GM18909 (cell line): ENCODE results near the gene PNMT.

Experiments used
- ATAC-seq: cut with Tn5 transposase; IDR thresholded peaks from one replicate; pipeline ENCODE4 v1.9.1; 2021; ENCODE audit warnings: mild to moderate bottlenecking; ENCODE audit not compliant: unreplicated experiment, poor library complexity

PNMT gene

GRCh38 chr17:39632153-39632941 is 35.9 kb upstream of the PNMT start:
- ATAC-seq = no peak

- ATAC-seq = no peak
Measured at GRCh38 chr17:39633570-39634183, 34.6 kb upstream of the PNMT start.

DNA sequence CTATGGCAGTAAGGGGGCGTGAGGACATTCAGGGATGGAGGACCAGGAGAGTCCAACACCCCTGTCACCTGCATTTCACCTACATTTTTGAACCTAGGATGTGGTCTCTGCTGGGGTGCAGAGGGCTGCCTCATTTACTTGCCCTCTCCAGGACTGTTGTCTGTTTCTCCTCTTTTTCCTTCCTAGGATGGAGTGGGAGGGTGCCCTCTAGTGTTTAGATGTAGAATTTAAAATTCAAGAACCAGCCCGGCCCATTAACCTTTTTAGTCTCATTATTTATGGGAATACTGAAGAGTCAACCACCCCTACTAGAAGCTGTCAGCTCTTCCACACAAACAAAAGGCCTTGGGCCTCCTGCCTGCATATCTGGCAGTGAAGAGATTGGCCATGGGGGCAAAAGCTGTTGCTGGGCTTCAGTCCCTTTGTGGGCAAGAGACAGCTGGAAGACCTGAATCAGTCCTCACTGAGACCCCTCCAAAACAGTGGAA is 33.8 kb upstream of the PNMT start:
- no peak for ATAC-seq

- ATAC-seq = no peak
Measured at GRCh38 chr17:39635614-39636176, 32.6 kb upstream of the PNMT start.

- ATAC-seq = no peak
Measured at GRCh38 chr17:39636587-39636926, 31.7 kb upstream of the PNMT start.

DNA sequence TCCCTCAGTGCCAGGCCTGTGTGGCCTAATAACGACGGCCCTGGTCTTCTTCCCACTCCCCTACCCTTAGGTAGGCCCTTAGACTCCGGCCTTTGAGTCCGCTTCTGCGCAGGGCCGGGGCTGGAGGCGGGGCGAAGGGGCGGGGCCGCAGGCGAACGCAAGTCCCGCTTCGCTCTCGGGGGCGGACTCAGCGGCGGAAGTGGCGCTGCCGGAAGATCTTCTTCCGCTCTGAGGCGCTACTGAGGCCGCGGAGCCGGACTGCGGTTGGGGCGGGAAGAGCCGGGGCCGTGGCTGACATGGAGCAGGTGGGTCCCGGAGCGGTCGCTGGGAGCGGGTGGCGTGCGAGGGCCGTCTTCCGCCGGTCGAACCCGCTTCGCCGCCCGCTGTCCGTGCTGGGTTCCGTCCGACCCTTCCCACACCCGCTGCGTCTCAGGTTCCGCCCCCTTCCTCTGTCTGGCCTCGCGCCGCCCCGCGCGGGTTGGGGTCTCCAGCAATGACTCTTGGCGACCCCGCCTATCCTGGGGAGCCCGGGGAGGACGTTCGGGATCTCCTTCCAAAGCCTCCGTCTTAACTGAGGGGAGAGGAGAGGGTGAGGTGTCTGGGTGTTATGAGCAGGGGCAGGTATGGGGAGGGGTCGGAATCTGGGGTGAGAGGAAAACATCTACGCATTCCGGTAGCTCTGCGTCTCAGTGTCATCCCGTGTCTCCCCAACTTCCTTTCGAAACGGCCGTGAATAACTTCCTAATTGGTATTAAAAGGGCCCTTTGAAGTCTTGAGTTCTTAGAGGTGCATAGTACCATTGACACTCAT is 31.1 kb upstream of the PNMT start, which contains the start of gene STARD3:
TSS of gene STARD3 (plus strand) at position 218 of the 810 bp plus-strand sequence. CDS start 16,388 bp downstream, outside the sequence.
- peak; percentile 72 for ATAC-seq

GRCh38 chr17:39638317-39638716 is 29.9 kb upstream of the PNMT start:
- no peak for ATAC-seq

DNA sequence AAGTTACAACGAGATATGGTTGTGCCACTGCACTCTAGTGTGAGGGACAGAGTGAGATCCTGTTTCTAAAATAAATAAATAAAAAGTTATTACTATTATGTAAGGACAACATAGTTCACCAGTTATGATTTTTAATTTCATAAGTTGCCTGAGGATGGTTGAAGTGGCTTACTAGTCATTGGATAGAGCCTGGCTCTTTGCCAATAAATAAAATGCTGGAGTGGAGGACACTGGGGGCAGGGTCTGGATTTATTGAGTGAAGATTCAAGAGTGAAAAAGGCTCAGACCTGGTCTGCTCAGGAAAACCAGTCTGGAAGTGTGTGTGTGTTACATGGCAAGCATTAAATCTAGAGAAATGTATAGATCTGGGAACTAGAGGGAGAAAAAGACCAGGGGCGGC is 29.2 kb upstream of the PNMT start:
- no peak for ATAC-seq

- ATAC-seq = no peak
Measured at GRCh38 chr17:39639566-39640458, 28.4 kb upstream of the PNMT start.

DNA sequence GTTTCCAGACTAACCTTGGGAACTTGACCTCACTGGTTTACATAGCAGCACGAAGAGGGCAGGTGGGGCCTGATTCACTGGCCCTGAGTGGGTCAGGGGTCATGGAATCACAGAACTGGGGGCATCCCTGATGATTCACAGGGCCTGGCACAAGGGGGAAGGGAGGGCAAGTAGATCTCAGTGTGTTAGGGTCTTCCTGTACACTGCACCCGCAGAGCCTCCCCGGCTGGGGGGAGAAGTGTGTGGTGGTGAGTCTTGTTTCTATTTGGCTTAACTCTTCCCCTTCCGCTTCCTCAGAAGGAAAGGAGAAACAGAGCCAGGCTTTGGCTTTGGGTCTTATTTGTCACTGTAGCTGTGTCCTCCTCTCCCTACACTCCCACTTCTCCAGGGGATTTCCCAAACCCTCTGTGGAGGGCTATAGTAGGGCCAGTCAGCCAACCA is 27.6 kb upstream of the PNMT start:
- no peak for ATAC-seq

DNA sequence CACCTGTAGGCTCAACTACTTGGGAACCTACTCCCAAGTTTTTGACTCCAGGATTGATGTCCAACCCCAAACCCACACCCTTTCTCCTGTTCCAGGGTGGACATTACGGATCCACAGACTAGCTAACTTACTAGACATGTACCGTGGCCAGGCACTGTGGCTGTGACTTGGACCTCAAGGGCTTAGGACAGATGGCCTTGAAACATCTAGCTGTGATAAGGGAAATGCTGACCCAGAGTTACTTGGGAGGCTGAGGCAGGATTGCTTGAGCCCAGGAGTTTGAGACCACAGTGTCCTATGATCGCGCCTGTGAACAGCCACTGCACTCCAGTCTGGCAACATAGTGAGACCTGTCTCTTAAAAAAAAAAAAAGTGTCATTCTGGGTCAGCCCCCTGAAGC is 27.2 kb upstream of the PNMT start:
- ATAC-seq = no peak

DNA sequence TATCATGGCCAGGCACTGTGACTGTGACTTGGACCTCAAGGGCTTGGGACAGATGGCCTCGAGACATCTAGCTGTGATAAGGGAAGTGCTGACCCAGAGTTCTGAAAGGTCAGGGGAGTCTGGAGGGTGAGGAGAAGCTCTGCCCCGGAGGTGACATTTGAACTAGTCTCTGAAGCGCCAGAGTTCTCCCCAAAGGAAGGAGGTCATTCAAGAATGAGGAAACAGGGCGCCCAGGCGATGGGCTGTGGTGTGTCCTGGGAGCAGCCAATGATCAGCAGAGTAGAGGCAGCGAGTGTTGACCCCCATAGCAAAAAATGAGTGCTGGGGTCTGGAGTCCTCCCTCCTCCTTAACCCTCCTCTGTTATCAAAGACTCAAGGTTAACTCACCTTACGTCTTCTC is 26.4 kb upstream of the PNMT start:
- ATAC-seq = no peak

DNA sequence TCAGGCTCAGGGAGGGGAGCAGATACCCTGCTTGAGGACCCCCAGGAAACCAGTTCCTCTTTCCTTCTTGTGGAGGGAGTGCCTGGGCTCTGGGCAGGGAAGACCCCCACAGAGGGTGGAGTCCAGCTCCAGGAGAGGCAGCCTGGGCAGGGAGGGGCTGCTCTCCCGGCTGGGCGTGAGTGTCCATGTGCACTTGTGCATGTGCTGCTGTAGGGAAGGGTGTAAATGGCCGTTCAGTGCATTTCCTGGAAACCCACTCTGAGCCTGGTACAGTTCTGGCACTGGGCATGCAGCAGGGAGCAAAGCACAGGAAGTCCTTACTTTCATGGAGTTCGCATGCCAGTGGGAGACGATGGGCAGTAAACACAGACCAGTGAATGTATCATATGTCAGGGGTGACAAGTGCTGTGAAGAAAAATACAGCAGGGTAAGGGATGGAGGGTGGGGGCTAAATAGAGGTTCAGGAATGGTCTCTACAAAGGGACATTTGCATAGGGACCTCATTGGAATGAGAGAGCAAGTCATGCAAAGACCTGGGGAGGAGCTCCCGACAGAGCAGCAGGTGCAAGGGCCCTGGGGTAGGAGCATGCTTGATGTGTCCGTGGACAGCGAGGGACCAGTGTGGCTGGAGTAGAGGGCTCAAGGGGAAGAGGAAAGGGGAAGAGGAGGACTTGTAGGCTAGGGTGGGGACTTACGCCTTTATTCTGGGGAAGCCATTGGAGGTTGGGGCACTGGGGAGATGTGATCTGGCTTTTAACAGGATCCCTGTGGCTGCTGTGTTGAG is 25.8 kb upstream of the PNMT start:
- no peak for ATAC-seq

- no peak for ATAC-seq
Measured at GRCh38 chr17:39643271-39643670, 25.0 kb upstream of the PNMT start.

DNA sequence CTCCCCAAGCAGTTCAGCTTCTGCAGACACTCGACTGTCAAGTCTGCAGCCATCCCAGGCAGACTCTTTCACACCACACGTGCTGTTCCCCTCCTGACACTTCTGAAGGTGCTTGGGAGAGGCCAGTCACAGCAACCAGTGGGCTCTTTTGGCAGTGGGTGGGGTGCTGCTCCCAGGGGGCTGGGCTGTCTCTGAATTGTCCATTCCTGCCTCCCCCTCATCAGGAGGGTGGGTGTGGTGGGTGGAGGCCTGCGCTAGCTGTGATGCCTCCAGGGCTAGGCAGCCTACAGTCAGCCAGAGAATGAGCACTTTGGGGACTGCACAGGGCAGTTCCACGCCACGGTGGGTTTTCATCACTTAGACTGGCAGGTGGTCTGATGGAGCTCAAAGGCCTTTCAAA is 21.0 kb upstream of the PNMT start:
- ATAC-seq = no peak

GRCh38 chr17:39648616-39649366 is 19.5 kb upstream of the PNMT start:
- ATAC-seq = no peak

DNA sequence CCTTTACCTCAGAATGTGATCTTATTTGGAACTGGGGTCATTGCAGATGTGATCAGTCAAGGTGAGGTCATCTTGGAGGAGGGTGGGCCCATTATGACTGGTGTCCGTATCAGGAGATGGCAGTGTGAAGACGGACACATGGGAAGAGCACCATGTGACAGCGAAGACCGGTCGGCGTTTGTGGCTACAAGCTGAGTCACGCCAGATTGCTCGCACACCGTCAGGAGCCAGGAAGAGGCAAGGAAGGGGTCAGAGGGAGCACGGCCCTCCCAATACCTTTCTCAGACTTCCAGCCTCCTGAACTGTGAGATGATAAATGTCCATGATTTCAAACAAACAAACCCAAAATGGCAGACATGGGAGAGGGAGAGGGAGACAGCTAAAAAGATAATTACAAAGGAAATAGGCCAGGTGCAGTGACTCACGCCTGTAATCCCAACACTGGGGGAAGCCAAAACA is 18.1 kb upstream of the PNMT start:
- ATAC-seq = no peak

GRCh38 chr17:39651923-39652586 is 16.2 kb upstream of the PNMT start:
- no peak for ATAC-seq
